OCI-LY1 (cell line): ENCODE data around the gene ASTN1.

Experiments used
- H2AFZ ChIP-seq: fragments of 200-600 bp; sonication (generic), shearing (Covaris generic); 2 replicates; pipeline ENCODE4 v1.6.0; 2014; ENCODE audit warnings: antibody characterized with exemption, mild to moderate bottlenecking, low read length
- H3F3A ChIP-seq: fragments of 200-600 bp; sonication (generic), shearing (Covaris generic); 2 replicates; pipeline ENCODE4 v1.6.0; 2014; ENCODE audit warnings: mild to moderate bottlenecking, antibody characterized with exemption, low read length, moderate library complexity; ENCODE audit not compliant: insufficient read depth
- H3K27ac ChIP-seq: fragments of 200-600 bp; sonication (generic); 2 replicates; pipeline ENCODE4 v1.5.1; 2014; ENCODE audit warnings: low read length, mixed run types, mild to moderate bottlenecking, low read depth; ENCODE audit not compliant: poor library complexity, severe bottlenecking
- H3K27me3 ChIP-seq: fragments of 200-600 bp; sonication (generic); 2 replicates; pipeline ENCODE4 v1.6.0; 2014; ENCODE audit warnings: antibody characterized with exemption, mild to moderate bottlenecking, low read length, moderate library complexity; ENCODE audit not compliant: insufficient read depth
- H3K36me3 ChIP-seq: fragments of 200-600 bp; sonication (generic); 2 replicates; pipeline ENCODE4 v1.6.1; 2014; ENCODE audit warnings: mild to moderate bottlenecking, antibody characterized with exemption, low read length, moderate library complexity, mixed read lengths; ENCODE audit not compliant: insufficient read depth
- H3K4me1 ChIP-seq: fragments of 200-600 bp; sonication (generic); 2 replicates; pipeline ENCODE4 v1.5.1; 2014; ENCODE audit warnings: mild to moderate bottlenecking, low read length, moderate library complexity; ENCODE audit not compliant: insufficient read depth, severe bottlenecking
- H3K4me2 ChIP-seq: fragments of 200-600 bp; sonication (generic), shearing (Covaris generic); 2 replicates; pipeline ENCODE4 v1.6.1; 2014; ENCODE audit warnings: low read length
- H3K4me3 ChIP-seq: fragments of 200-600 bp; sonication (generic); 2 replicates; pipeline ENCODE4 v1.5.1; 2014; ENCODE audit warnings: low read length, low read depth, mild to moderate bottlenecking, mixed read lengths; ENCODE audit not compliant: poor library complexity, severe bottlenecking
- H3K79me2 ChIP-seq: fragments of 200-600 bp; shearing (Covaris generic); 2 replicates; pipeline ENCODE4 v1.6.1; 2016; ENCODE audit warnings: mixed run types, low read length, mixed read lengths; ENCODE audit not compliant: insufficient read depth
- H3K9ac ChIP-seq: fragments of 200-600 bp; sonication (generic), shearing (Covaris generic); 2 replicates; pipeline ENCODE4 v1.6.1; 2014; ENCODE audit warnings: mild to moderate bottlenecking, low read length, mixed read lengths
- H3K9me2 ChIP-seq: fragments of 200-600 bp; sonication (generic), shearing (Covaris generic); 2 replicates; pipeline ENCODE4 v1.6.1; 2014; ENCODE audit warnings: low read depth, mild to moderate bottlenecking, low read length, mixed read lengths
- H3K9me3 ChIP-seq: fragments of 200-600 bp; shearing (Covaris generic); 2 replicates; pipeline ENCODE4 v1.6.1; 2014; ENCODE audit warnings: low read length, mixed read lengths
- H4K20me1 ChIP-seq: fragments of 200-600 bp; sonication (generic), shearing (Covaris generic); 2 replicates; pipeline ENCODE4 v1.6.0; 2016; ENCODE audit warnings: mild to moderate bottlenecking, low read length; ENCODE audit not compliant: insufficient read depth
- EZH2 ChIP-seq: fragments of 200-600 bp; sonication (generic), shearing (Covaris generic); IDR thresholded peaks from 2 replicates; pipeline ENCODE4 v1.8.0; 2017; ENCODE audit warnings: borderline replicate concordance, mixed run types, mild to moderate bottlenecking, antibody characterized with exemption, low read length, moderate library complexity, mixed read lengths
- TF ChIP-seq, protein P1 (sequence below): fragments of 200-600 bp; sonication (generic), shearing (Covaris generic); IDR thresholded peaks from 2 replicates; pipeline ENCODE4 v1.5.1; 2017; ENCODE audit warnings: mild to moderate bottlenecking, antibody characterized with exemption, low read length, moderate library complexity, mixed read lengths

The ASTN1 gene

DNA sequence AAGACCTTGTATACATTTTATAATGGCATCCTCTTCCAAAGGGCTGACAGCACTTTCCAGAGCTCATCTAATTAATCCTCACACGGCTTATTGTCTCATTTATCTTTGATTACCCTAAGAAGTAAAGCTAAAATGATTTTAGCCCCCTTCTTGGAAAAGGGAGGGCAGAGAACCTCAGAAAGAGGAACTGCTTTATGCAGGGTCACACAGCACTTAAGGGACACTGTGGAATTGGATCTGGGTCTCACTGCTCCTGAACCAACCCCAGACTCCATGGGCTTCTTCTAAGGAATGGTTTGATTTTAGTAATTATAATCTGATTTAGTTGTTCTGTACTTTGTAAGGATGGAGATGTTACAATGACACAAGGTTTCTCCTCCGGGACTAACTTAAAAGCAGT, 9.5 kb upstream of the ASTN1 start:
- Histone ChIP-seq H3F3A (no peaks in the 10 kb centered on the region), H3K4me3 (no peak overlapping the region), H3K4me1 (no peaks in the 10 kb centered on the region), H3K27ac (no peak overlapping the region), H3K9ac (no peak overlapping the region), H3K9me3 (no peaks in the 10 kb centered on the region), H3K79me2 (no peaks in the 10 kb centered on the region), H3K36me3 (no peaks in the 10 kb centered on the region), H2AFZ (no peak overlapping the region), H4K20me1 (no peaks in the 10 kb centered on the region), H3K9me2 (no peaks in the 10 kb centered on the region), H3K27me3 (no peaks in the 10 kb centered on the region), H3K4me2 (no peak overlapping the region)
- no peak for TF ChIP-seq EZH2
- TF ChIP-seq, protein P1, sequence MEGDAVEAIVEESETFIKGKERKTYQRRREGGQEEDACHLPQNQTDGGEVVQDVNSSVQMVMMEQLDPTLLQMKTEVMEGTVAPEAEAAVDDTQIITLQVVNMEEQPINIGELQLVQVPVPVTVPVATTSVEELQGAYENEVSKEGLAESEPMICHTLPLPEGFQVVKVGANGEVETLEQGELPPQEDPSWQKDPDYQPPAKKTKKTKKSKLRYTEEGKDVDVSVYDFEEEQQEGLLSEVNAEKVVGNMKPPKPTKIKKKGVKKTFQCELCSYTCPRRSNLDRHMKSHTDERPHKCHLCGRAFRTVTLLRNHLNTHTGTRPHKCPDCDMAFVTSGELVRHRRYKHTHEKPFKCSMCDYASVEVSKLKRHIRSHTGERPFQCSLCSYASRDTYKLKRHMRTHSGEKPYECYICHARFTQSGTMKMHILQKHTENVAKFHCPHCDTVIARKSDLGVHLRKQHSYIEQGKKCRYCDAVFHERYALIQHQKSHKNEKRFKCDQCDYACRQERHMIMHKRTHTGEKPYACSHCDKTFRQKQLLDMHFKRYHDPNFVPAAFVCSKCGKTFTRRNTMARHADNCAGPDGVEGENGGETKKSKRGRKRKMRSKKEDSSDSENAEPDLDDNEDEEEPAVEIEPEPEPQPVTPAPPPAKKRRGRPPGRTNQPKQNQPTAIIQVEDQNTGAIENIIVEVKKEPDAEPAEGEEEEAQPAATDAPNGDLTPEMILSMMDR, result no peak

DNA sequence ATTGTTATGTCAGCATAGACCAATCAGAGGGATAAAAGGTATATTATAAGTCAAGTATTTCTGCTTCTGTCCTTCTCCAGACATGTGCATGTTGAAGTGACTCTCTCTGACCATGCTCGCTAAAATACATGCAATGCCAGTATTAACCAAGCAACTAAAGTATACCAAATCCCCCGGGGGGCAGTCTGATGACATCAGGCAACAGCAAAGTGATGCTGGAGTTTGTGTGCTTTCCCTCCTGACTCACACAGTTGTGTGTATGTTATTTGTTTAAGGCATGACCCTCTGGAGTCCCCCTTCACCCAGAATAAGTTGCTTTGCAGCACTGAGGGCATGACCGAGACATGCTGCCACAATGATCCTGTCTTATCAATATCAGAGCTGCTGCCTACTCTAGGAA, 8.4 kb upstream of the ASTN1 start:
- no peak overlapping the region for H3K27ac ChIP-seq
- no peaks in the 10 kb centered on the region for H3K27me3 ChIP-seq
- no peak overlapping the region for H3K9ac ChIP-seq
- no peak overlapping the region for H3K4me3 ChIP-seq
- no peaks in the 10 kb centered on the region for H3K4me1 ChIP-seq
- H3F3A ChIP-seq, result no peaks in the 10 kb centered on the region
- no peaks in the 10 kb centered on the region for H3K36me3 ChIP-seq
- H3K79me2 ChIP-seq, result no peaks in the 10 kb centered on the region
- no peak overlapping the region for H2AFZ ChIP-seq
- H3K9me3 ChIP-seq, result no peaks in the 10 kb centered on the region
- no peaks in the 10 kb centered on the region for H3K9me2 ChIP-seq
- H3K4me2 ChIP-seq, result no peak overlapping the region
- no peaks in the 10 kb centered on the region for H4K20me1 ChIP-seq
- no peak for TF ChIP-seq EZH2
- TF ChIP-seq, protein P1, result no peak

- no peak overlapping the region for H3K4me2 ChIP-seq
- H3K27ac ChIP-seq, result no peak overlapping the region
- H3K4me1 ChIP-seq, result no peaks in the 10 kb centered on the region
- TF ChIP-seq EZH2, result no peak
- TF ChIP-seq, protein P1, result no peak
- H3K4me3 ChIP-seq, result no peak overlapping the region
- no peaks in the 10 kb centered on the region for H3K36me3 ChIP-seq
- H3F3A ChIP-seq, result no peaks in the 10 kb centered on the region
- no peak overlapping the region for H3K9ac ChIP-seq
- H3K27me3 ChIP-seq, result no peaks in the 10 kb centered on the region
- no peaks in the 10 kb centered on the region for H3K9me2 ChIP-seq
- H4K20me1 ChIP-seq, result no peaks in the 10 kb centered on the region
- H3K79me2 ChIP-seq, result no peaks in the 10 kb centered on the region
- no peak overlapping the region for H2AFZ ChIP-seq
- no peaks in the 10 kb centered on the region for H3K9me3 ChIP-seq
Observed at GRCh38 chr1:177172272-177172671, 7.8 kb upstream of the ASTN1 start.
